ENCODE data around the gene TRAF6.

GRCh38 chr11:36550385-36551115, 40.5 kb upstream of the TRAF6 start:
- TF ChIP-seq CTCF (IDR thresholded peaks at IDR 0.05; ENCODE audit: low read depth, low read length) = no peak
- no peak for TF ChIP-seq POLR2A (IDR thresholded peaks at IDR 0.05; ENCODE audit: extremely low read depth, insufficient read length)

Data from NB4 (cell line).